Activated effector memory CD4-positive, alpha-beta T cell treated with anti-CD3 and anti-CD28 coated beads, Interleukin-2, amount 50 U/mL, for 16 hours (primary cell): ENCODE measurements around the gene CDC25A.

Experiments used
- DNase-seq: peaks from one replicate; pipeline ENCODE4 v3.0.0-alpha.2; 2020

The CDC25A gene

GRCh38 chr3:48140936-48141603, 47.1 kb downstream of the CDC25A start:
- DNase-seq, result no peak

GRCh38 chr3:48140336-48140757, 47.9 kb downstream of the CDC25A start:
- no peak for DNase-seq

DNA sequence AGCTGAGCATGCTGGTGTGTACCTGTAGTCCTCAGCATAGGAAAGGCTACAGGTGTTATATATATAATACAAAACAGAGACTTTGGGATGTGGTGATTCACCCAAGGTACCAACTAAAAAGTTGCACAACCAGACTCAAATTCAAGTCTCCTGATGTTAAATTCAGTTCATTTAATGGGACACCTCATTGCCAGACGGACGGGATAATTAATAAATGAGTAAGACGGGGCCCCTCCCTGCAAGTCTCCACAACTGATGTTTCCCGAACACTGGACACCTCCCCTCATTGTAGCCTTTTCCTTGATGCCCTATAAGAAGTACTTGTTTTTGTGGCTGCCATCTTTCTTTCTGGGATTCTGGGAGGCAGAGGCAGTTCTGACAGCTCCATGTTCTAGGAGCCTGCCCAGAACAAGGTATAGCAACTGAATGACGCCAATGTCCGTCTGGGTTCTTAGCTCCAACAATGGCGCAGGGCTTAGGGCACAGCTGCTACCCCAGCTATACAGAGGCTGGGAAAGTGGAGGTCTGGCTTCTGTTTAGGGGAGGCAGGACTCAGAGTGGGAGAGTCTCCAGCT, 50.7 kb downstream of the CDC25A start:
- DNase-seq, result no peak

- DNase-seq, result no peak
These were observed 52.4 kb downstream of the CDC25A start for GRCh38 chr3:48135552-48136495.

GRCh38 chr3:48130321-48130904, 57.8 kb downstream of the CDC25A start:
- no peak for DNase-seq

GRCh38 chr3:48129921-48130320, 58.3 kb downstream of the CDC25A start:
- no peak for DNase-seq

DNA sequence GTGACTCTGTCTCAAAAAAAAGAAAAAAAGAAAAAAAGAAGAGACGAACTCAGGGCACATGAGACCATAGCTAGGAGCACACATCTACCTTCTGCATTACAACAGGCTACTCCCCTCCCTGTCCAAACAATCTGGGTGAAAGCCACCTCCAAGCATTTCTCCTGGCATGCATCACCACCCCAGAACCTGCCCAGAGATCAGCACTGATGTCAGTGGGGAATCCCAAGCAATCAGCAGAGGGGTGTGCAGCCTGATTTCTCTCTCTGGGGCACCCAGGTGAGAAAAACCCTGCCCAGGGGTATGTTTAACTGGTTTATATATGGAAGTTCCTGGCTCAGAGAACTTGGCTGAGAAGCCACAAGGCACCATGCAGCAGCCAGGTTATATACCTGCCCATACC, 59.4 kb downstream of the CDC25A start:
- no peak for DNase-seq

GRCh38 chr3:48125886-48126622, 62.2 kb downstream of the CDC25A start:
- DNase-seq, result no peak

DNA sequence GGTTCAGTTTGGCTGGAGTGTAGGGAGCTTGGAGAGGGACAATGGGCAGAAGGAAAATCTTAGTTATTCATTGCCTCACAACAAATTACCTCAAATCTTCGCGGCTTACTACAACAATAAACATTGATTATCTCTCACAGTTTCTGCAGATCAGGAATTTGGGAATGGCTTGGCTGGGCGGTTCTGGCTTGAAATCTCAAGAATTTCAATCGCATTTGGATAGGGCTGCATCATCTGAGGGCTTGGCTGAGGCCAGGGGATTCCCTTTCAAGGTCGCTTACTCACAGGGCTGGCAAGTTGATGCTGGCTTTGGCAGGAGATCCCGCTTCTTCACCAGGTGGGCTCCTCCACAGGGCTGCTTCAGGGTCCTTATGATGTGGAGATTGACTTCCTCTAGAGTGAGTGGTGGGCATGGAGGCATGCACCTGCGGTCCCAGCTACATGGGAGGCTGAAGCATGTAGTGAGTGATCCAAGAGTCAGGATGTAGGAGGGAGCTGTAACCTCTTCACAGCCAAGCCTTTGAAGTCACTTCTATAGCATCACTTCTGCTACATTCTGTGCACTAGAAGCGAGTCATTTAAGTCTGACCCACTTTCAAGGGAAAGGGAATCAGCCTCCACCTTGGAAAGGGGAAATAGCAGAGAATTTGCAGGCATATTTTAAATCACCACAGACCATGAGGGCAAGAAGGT, 63.1 kb downstream of the CDC25A start:
- no peak for DNase-seq

GRCh38 chr3:48123346-48123745, 64.9 kb downstream of the CDC25A start:
- no peak for DNase-seq

GRCh38 chr3:48122504-48122903, 65.7 kb downstream of the CDC25A start:
- no peak for DNase-seq

DNA sequence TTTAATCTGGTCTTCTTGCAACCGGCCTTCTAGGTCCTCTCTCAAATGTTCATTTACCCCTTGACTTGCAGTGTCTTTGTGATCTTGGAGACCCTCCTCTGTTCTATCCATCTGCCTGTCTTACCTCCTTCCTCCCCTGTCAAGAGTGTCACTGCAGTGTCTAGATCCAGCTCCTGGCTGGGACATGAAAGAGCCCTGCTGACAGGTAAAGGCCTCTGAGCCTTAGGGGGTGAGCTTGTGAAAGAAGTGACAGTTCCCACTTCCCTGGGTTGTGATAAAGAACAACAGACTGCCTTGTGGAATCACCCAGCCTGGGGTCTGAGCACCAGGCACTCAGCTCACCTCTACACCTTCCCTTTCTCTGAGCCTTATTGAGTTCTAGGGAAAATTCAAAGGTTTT, 68.0 kb downstream of the CDC25A start:
- DNase-seq, result no peak

GRCh38 chr3:48119505-48120193, 68.6 kb downstream of the CDC25A start:
- DNase-seq, result no peak

GRCh38 chr3:48118928-48119327, 69.3 kb downstream of the CDC25A start:
- DNase-seq, result no peak

- DNase-seq, result no peak
These were observed 69.9 kb downstream of the CDC25A start for GRCh38 chr3:48118322-48118721.

DNA sequence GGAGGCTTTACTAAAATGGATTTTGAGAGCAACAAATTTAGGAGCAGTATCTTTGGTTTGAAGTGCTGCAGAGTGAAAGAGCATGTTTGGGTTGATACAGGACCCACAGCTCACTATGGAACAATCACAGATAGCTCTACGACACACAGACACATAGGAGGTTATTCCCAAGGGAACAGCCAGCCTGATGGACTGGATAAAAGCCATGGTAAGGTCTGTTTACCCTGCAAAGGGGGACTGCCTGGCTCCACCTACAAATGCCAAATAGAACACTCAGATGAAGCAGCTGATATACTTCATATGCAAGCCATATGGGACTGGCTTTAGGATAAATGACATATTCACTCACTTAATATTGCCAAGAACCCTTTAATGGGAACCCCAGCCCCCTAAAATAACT, 75.4 kb downstream of the CDC25A start:
- DNase-seq, result no peak

DNA sequence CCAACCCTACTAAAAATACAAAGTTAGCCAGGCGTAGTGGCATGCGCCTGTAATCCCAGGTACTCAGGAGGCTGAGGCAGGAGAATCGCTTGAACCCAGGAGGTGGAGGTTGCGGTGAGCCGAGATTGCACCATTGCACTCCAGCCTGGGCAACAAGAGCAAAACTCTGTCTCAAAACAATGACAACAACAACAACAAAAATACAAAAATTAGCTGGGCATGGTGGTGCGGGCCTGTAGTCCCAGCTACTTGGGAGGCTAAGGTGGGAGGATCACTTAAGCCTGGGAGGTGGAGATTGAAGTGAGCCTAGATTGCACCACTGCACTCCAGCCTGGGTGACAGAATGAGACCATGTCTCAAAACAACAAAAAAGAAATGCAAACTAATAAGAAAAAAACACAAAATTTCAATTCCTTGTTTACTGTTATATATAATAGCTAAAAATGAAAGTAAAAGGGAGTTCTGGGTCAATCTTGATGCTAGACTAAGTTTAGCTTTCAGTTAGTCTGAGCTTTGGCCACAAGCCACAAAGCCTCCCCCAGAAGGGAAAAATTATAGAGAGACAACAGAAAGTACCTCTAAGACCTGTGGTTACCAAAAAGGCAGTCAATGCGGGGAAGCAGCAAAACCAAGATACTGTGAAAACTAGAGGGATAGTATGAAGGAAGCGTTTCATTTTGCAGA, 76.0 kb downstream of the CDC25A start:
- DNase-seq, result peak; percentile 66

DNA sequence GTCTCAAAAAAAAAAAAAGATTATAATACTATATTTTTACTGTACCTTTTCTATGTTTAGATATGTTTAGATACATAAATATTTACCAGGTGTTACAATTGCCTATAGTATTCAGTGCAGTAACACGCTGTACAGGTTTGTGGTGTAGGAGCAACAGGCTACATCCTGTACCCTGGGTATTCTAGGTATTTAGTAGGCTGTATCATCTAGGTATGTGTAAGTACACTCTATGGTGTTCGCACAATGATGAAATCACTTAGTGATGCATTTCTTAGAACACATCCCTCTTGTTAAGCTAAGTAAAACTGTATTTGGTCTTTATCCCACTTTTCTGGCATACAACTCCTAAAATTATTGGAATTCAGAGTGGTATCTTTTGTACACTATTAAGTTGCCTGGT, 77.8 kb downstream of the CDC25A start:
- no peak for DNase-seq

DNA sequence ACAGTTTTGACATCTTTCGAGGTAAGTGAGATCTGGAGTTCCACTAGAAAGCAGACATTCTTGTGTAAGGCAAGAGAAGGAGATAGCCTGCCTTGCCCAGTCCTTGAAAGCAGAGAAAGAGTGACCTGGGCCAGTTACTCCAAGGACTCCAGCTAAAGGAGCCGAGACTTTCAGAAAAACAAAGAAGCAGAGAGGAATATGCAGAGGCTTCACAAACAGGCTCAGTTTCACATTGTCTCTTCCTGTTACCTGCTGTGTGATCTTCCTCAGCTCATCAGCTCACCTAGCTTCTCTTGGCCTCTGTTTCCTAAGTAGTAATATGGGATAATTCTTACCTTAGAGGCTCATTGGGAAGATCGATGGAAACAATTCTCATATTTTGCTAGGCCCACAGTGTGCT, 81.0 kb downstream of the CDC25A start:
- no peak for DNase-seq
